BLaER1 (cell line): ENCODE measurements around the gene DHRS3.
"Not testable (repeated sequence)": the region's sequence is repeated elsewhere in the genome, so short reads cannot be mapped to it uniquely, and the experiment has no call there.

Experiments
- H3K27ac ChIP-seq: shearing (Covaris generic); formaldehyde crosslinking; 2 replicates; pipeline ENCODE4 v1.8.1; 2022
- H3K27me3 ChIP-seq: shearing (Covaris generic); formaldehyde crosslinking; 2 replicates; pipeline ENCODE4 v1.8.1; 2022
- H3K36me3 ChIP-seq: shearing (Covaris generic); formaldehyde crosslinking; 2 replicates; pipeline ENCODE4 v1.8.1; 2022
- H3K4me1 ChIP-seq: shearing (Covaris generic); formaldehyde crosslinking; 2 replicates; pipeline ENCODE4 v1.8.1; 2022
- H3K4me2 ChIP-seq: shearing (Covaris generic); formaldehyde crosslinking; 2 replicates; pipeline ENCODE4 v1.8.1; 2022
- H3K4me3 ChIP-seq: shearing (Covaris generic); formaldehyde crosslinking; 2 replicates; pipeline ENCODE4 v1.8.1; 2022
- H3K9ac ChIP-seq: shearing (Covaris generic); formaldehyde crosslinking; 2 replicates; pipeline ENCODE4 v1.8.1; 2022
- H3K9me3 ChIP-seq: shearing (Covaris generic); formaldehyde crosslinking; 2 replicates; pipeline ENCODE4 v1.8.1; 2022
- H4K20me1 ChIP-seq: shearing (Covaris generic); formaldehyde crosslinking; 2 replicates; pipeline ENCODE4 v1.8.1; 2022
- Cebpa-rat ChIP-seq: shearing (Covaris generic); IDR thresholded peaks from 2 replicates; pipeline ENCODE4 v1.8.1; 2022

The DHRS3 gene

DNA sequence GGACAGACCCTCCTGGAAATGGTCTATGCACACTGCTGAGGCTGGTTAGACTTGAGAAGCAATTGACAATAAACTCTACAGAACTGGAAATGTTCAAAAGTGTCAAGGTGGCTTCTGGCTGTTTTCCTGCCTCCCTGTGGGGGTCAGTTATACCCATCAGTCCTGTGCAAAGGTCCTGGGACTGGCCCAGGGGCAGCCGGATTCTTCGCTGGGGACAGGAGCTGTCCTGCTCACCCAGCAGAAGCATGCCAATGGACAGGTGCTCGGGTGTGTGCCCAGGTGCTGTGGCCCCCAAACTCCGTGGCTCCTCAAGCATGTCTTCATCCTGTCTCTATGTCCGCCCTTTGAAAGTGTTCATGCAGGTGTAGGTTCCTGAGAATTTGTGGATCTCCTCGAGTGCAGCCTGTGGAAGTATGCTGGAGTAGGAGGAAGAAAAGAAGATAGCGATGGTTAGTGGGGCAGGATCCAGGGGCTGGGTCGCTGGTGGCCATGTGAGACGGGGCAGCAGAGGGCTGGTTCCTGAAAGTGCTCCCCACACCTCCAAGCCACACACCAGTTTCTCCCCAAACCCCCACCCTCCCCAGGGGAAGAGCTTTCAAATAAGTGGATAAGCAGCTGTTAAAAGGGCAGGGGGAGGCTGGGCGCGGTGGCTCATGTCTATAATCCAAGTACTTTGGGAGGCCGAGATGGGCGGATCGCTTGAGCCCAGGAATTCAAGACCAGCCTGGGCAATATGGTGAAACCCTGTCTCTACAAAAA, 49.8 kb downstream of the DHRS3 start:
- Histone ChIP-seq H4K20me1 (no peaks in the 10 kb centered on the region), H3K9ac (no peak overlapping the region), H3K4me3 (no peak overlapping the region), H3K27me3 (no peaks in the 10 kb centered on the region), H3K9me3 (peaks cover 21% of the 10 kb centered on the region), H3K36me3 (peaks cover 11% of the 10 kb centered on the region), H3K4me1 (peaks cover 9% of the 10 kb centered on the region), H3K27ac (no peak overlapping the region), H3K4me2 (no peak overlapping the region)
- no peak for TF ChIP-seq Cebpa-rat

GRCh38 chr1:12567288-12567819, 50.7 kb downstream of the DHRS3 start:
- Histone ChIP-seq H3K27me3 (no peaks in the 10 kb centered on the region), H3K36me3 (peaks cover 7% of the 10 kb centered on the region), H4K20me1 (no peaks in the 10 kb centered on the region)

GRCh38 chr1:12566484-12567287, 51.3 kb downstream of the DHRS3 start:
- H3K9ac ChIP-seq: no peak overlapping the region
- H3K36me3 ChIP-seq: peaks cover 7% of the 10 kb centered on the region
- no peaks in the 10 kb centered on the region for H4K20me1 ChIP-seq
- H3K4me2 ChIP-seq: no peak overlapping the region
- H3K4me3 ChIP-seq: no peak overlapping the region
- peaks cover 9% of the 10 kb centered on the region for H3K4me1 ChIP-seq
- H3K9me3 ChIP-seq: peaks cover 36% of the 10 kb centered on the region
- TF ChIP-seq Cebpa-rat: no peak
- no peaks in the 10 kb centered on the region for H3K27me3 ChIP-seq
- H3K27ac ChIP-seq: no peak overlapping the region

More at GRCh38 chr1:12567288-12567819, 50.7 kb downstream of the DHRS3 start:
- Histone ChIP-seq H3K27ac (no peak overlapping the region), H3K4me2 (no peak overlapping the region), H3K9me3 (peaks cover 29% of the 10 kb centered on the region), H3K4me3 (no peak overlapping the region), H3K9ac (no peak overlapping the region), H3K4me1 (peaks cover 9% of the 10 kb centered on the region)
- TF ChIP-seq Cebpa-rat: no peak

DNA sequence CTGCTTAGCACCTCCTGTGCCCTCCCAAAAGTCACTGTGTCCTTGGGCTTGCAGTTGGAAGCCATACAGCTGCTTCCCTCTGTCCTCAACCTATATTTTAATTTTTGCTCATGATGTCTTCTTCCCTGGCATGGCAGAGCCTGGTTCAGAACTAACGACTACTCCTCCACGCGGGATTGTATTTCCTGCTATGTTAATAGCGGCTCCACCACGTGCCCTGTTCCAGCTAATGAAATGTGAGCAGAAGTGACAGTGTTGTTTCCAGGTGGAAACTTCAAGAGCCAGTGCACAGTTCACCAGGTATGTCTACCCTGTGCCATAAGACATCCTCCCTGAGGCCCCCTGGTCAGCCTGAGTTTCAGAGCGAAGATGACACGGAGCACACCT, 52.1 kb downstream of the DHRS3 start:
- Histone ChIP-seq H3K36me3 (peaks cover 7% of the 10 kb centered on the region), H3K27ac (no peak overlapping the region), H4K20me1 (no peaks in the 10 kb centered on the region), H3K4me2 (no peak overlapping the region), H3K27me3 (no peaks in the 10 kb centered on the region), H3K4me3 (no peak overlapping the region), H3K9me3 (peaks cover 37% of the 10 kb centered on the region), H3K4me1 (peaks cover 13% of the 10 kb centered on the region), H3K9ac (no peak overlapping the region)
- TF ChIP-seq Cebpa-rat: no peak

GRCh38 chr1:12565094-12565965, 52.7 kb downstream of the DHRS3 start:
- Histone ChIP-seq H3K27ac (no peak overlapping the region), H3K4me3 (no peak overlapping the region), H3K9me3 (peaks cover 37% of the 10 kb centered on the region), H4K20me1 (no peaks in the 10 kb centered on the region), H3K36me3 (peaks cover 7% of the 10 kb centered on the region), H3K9ac (no peak overlapping the region), H3K4me2 (no peak overlapping the region), H3K4me1 (peaks cover 19% of the 10 kb centered on the region), H3K27me3 (no peaks in the 10 kb centered on the region)
- TF ChIP-seq Cebpa-rat: no peak

DNA sequence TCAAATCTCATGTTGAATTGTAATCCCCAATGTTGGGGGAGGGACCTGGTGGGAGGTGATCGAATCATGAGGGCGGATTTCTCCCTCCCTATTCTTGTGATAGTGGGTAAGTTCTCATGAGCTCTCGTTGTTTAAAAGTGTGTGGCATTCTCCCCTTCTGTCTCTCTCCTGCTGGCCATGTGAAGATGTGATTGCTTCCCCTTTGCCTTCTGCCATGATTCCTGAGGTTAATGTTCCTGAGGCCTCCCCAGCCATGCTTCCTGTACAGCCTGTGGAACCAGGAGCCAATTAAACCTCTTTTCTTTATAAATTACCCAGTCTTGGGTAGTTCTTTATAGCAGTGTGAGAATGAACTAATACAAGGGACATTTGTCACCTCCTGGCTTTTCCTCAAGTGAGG, 53.8 kb downstream of the DHRS3 start:
- not testable (repeated sequence) for H3K27ac ChIP-seq, H3K36me3 ChIP-seq, H3K9ac ChIP-seq, H4K20me1 ChIP-seq, H3K27me3 ChIP-seq, H3K4me2 ChIP-seq, H3K4me3 ChIP-seq
- Histone ChIP-seq H3K9me3 (peaks cover 37% of the 10 kb centered on the region), H3K4me1 (peaks cover 30% of the 10 kb centered on the region)

- H3K9me3 ChIP-seq: peaks cover 37% of the 10 kb centered on the region
- H3K36me3 ChIP-seq: peaks cover 7% of the 10 kb centered on the region
- H4K20me1 ChIP-seq: no peaks in the 10 kb centered on the region
- TF ChIP-seq Cebpa-rat: no peak
- H3K4me1 ChIP-seq: peaks cover 30% of the 10 kb centered on the region
- H3K4me2 ChIP-seq: no peak overlapping the region
- H3K27me3 ChIP-seq: no peaks in the 10 kb centered on the region
- H3K9ac ChIP-seq: no peak overlapping the region
- H3K4me3 ChIP-seq: peak overlapping the region; percentile 16; the same call in 1 of the 2 replicates
- no peak overlapping the region for H3K27ac ChIP-seq
These were observed 54.9 kb downstream of the DHRS3 start for GRCh38 chr1:12562955-12563576.

GRCh38 chr1:12561121-12561520, 56.9 kb downstream of the DHRS3 start:
- H4K20me1 ChIP-seq: no peaks in the 10 kb centered on the region
- no peaks in the 10 kb centered on the region for H3K27me3 ChIP-seq
- no peak overlapping the region for H3K27ac ChIP-seq
- H3K36me3 ChIP-seq: peaks cover 7% of the 10 kb centered on the region; the same call in 1 of the 2 replicates
- peaks cover 45% of the 10 kb centered on the region for H3K4me1 ChIP-seq
- no peak overlapping the region for H3K4me3 ChIP-seq
- peak overlapping the region; percentile 38; the same call in 1 of the 2 replicates for H3K4me2 ChIP-seq
- TF ChIP-seq Cebpa-rat: no peak
- H3K9me3 ChIP-seq: peaks cover 37% of the 10 kb centered on the region
- H3K9ac ChIP-seq: no peak overlapping the region
